Peyer's patch (tissue), 4 donors: ENCODE results near the gene CDH26.

Experiments used
- CTCF ChIP-seq, 6 experiments: fragments of 450-650 bp in 4 of 6; fragments of 200-600 bp in 2 of 6; sonication (generic) in 1 of 6; IDR thresholded peaks; one replicate each; pipeline ENCODE4 v1.5.1; 2017 to 2019; ENCODE audit warnings: antibody characterized with exemption in 6 of 6, mild to moderate bottlenecking in 3 of 6, moderate library complexity in 1 of 6
- POLR2A ChIP-seq, 2 donors: fragments of 450-650 bp; IDR thresholded peaks; one replicate each; pipeline ENCODE4 v1.5.1; 2017; ENCODE audit warnings: antibody characterized with exemption in 2 of 2, mild to moderate bottlenecking in 2 of 2, moderate library complexity in 2 of 2

- TF ChIP-seq CTCF (IDR thresholded peaks at IDR 0.05) (no peak), POLR2A (IDR thresholded peaks at IDR 0.05) (no peak)
Observed at GRCh38 chr20:59966428-59966827, 8.2 kb downstream of the CDH26 start.
